ENCODE results near the gene RCOR3. TPM values are rescaled to one million over a fixed set of nuclear protein-coding genes. Genes with fewer than 3 reads are reported as not detected.
"Not testable (repeated sequence)": the region's sequence is repeated elsewhere in the genome, so short reads cannot be mapped to it uniquely, and the experiment has no call there.

The RCOR3 gene
- total RNA-seq, 1 experiment from 2014 or later: 12.7 TPM

GRCh38 chr1:211348547-211348946, 89.4 kb downstream of the RCOR3 start:
- H3K36me3 ChIP-seq (ENCODE audit: low read depth, low read length): no peaks in the 10 kb centered on the region
- H3K4me1 ChIP-seq (ENCODE audit: insufficient read depth, low read length): no peaks in the 10 kb centered on the region
- DNase-seq (no peak), ATAC-seq (no peak)
- no peaks in the 10 kb centered on the region for H3K27me3 ChIP-seq (ENCODE audit: low read length)
- H3K4me3 ChIP-seq (ENCODE audit: low read length): no peak overlapping the region
- no peak overlapping the region for H2AFZ ChIP-seq (ENCODE audit: low read length)
- H3F3A ChIP-seq (ENCODE audit: low read length, unreplicated experiment): no peaks in the 10 kb centered on the region
- no TSS peak for BruUV-seq (replicated peaks)
- H3K79me2 ChIP-seq (ENCODE audit: low read length): no peaks in the 10 kb centered on the region
- no peaks in the 10 kb centered on the region for H3K9me3 ChIP-seq (ENCODE audit: low read length)
- TF ChIP-seq EZH2phosphoT487 (IDR thresholded peaks at IDR 0.05; ENCODE audit: borderline replicate concordance, low read length) (no peak), CTCF (conservative IDR thresholded peaks at IDR 0.05; ENCODE audit: low read depth, low read length) (no peak), EZH2 (IDR thresholded peaks at IDR 0.05; ENCODE audit: low read length, unreplicated experiment) (no peak)
- no peak overlapping the region for H3K27ac ChIP-seq (ENCODE audit: low read length)
- no peak overlapping the region for H3K9ac ChIP-seq (ENCODE audit: low read length)
- POLR2A ChIA-PET (ENCODE audit: unreplicated experiment): no interaction called here
- H3K9me2 ChIP-seq (replicated peaks; ENCODE audit: low read length): no peaks in the 10 kb centered on the region
- CTCF ChIA-PET: no interaction called here
- intact Hi-C loops (cut with micrococcal nuclease): no loop called here
- no peaks in the 10 kb centered on the region for H4K20me1 ChIP-seq (ENCODE audit: low read length)
- H3K4me2 ChIP-seq (ENCODE audit: low read length): no peak overlapping the region

- Histone ChIP-seq H3F3A (ENCODE audit: low read length, unreplicated experiment) (no peaks in the 10 kb centered on the region), H3K79me2 (ENCODE audit: low read length) (no peaks in the 10 kb centered on the region), H3K36me3 (ENCODE audit: low read depth, low read length) (no peaks in the 10 kb centered on the region), H2AFZ (ENCODE audit: low read length) (no peak overlapping the region), H3K9ac (ENCODE audit: low read length) (no peak overlapping the region), H3K9me3 (ENCODE audit: low read length) (no peaks in the 10 kb centered on the region), H3K27me3 (ENCODE audit: low read length) (no peaks in the 10 kb centered on the region), H3K27ac (ENCODE audit: low read length) (no peak overlapping the region), H3K4me1 (ENCODE audit: insufficient read depth, low read length) (no peaks in the 10 kb centered on the region), H3K9me2 (replicated peaks; ENCODE audit: low read length) (no peaks in the 10 kb centered on the region), H3K4me3 (ENCODE audit: low read length) (no peak overlapping the region), H4K20me1 (ENCODE audit: low read length) (no peaks in the 10 kb centered on the region), H3K4me2 (ENCODE audit: low read length) (no peak overlapping the region)
- TF ChIP-seq CTCF (conservative IDR thresholded peaks at IDR 0.05; ENCODE audit: low read depth, low read length): no peak
- TF ChIP-seq EZH2 (IDR thresholded peaks at IDR 0.05; ENCODE audit: low read length, unreplicated experiment): no peak
- no peak for TF ChIP-seq EZH2phosphoT487 (IDR thresholded peaks at IDR 0.05; ENCODE audit: borderline replicate concordance, low read length)
- intact Hi-C loops (cut with micrococcal nuclease): no loop called here
- no TSS peak for BruUV-seq (replicated peaks)
- ChIA-PET POLR2A (ENCODE audit: unreplicated experiment) (no interaction called here), CTCF (no interaction called here)
- DNase-seq: peak; percentile 28
- no peak for ATAC-seq
Observed at GRCh38 chr1:211349741-211350140, 90.6 kb downstream of the RCOR3 start.

- H3K4me2 ChIP-seq (ENCODE audit: low read length); H2AFZ ChIP-seq (ENCODE audit: low read length); H3K9me3 ChIP-seq (ENCODE audit: low read length); H3K4me3 ChIP-seq (ENCODE audit: low read length); DNase-seq; POLR2A ChIA-PET (ENCODE audit: unreplicated experiment); CTCF ChIA-PET; H3F3A ChIP-seq (ENCODE audit: low read length, unreplicated experiment); H3K9me2 ChIP-seq (replicated peaks; ENCODE audit: low read length); H3K27ac ChIP-seq (ENCODE audit: low read length); H3K27me3 ChIP-seq (ENCODE audit: low read length); H3K9ac ChIP-seq (ENCODE audit: low read length); H3K36me3 ChIP-seq (ENCODE audit: low read depth, low read length); BruUV-seq (replicated peaks); H3K79me2 ChIP-seq (ENCODE audit: low read length); H4K20me1 ChIP-seq (ENCODE audit: low read length); intact Hi-C loops (cut with micrococcal nuclease); H3K4me1 ChIP-seq (ENCODE audit: insufficient read depth, low read length); ATAC-seq: not testable (repeated sequence)
Observed at GRCh38 chr1:211352055-211352454, 92.9 kb downstream of the RCOR3 start.

Data from PC-3 (cell line).